Stimulated activated CD8-positive, alpha-beta memory T cell treated with anti-CD3 and anti-CD28 coated beads, Interleukin-7, amount 100 ng/mL, for 1 hour (primary cell): ENCODE results near the gene KCNAB1.

ENCODE experiments used
- DNase-seq, 2 donors: peaks; one replicate each; pipeline ENCODE4 v3.0.0-alpha.2; 2020; ENCODE audit warnings: low read depth in 2 of 2

The KCNAB1 gene

DNA sequence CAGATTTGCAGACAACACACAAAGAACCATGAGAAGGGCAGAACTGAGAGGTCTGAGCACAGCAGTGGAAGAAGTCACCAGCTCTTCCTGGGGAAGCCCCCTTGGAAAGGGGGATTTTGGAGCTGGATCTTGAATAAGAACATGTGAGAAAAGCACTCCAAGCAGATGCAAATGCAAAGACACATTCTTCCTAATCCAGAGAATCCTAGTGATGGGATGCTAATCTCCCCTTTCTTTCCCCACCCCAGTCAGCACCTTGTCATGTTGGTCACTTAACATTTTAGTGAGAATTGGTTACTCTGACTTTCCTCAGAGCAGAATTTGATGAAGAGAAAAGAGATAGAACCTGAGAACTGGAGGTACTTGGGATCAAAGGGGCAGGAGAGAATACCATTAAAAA is 286.0 kb downstream of the KCNAB1 start:
- no peak for DNase-seq

- DNase-seq: no peak
These were observed 287.3 kb downstream of the KCNAB1 start for GRCh38 chr3:156407617-156408225.

DNA sequence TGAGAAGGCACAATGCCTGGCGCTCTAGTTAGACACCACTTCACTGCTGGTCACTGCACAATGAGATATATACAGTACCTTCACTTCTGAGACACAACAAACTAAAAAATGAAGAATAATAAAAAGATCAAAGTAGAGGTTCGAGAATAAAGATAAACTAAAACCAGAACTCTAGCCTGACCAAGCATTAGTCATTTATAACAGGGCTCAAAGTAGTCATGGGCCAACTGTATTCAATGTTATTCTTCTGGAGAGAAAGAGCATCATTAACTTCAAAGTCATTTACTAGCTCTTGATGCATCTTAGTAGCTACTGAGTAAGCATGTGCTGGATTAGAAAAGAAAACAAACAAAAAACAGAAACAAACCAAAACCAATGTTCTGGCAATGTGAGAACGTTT is 289.3 kb downstream of the KCNAB1 start:
- DNase-seq: no peak

DNA sequence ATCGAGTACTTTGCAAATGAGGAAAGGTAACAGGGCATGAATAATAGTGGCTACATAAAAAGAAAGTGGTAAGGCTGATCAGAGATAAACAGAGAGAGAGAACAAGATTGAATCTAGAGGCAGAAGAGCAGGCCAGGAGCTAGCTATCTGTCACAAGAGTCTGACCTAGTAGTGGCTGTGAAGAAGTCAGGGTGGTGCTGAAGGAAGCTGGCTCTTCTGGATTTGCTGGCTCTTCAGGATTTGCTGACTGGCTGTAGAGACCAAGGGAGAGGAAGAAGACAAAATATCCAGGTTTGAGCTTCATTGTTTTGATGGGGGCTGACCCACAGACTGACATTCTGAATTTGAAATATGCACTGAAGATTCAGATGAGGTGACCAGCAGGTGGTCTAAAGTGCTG is 292.2 kb downstream of the KCNAB1 start:
- no peak for DNase-seq

GRCh38 chr3:156413293-156413892 is 293.0 kb downstream of the KCNAB1 start:
- no peak for DNase-seq

GRCh38 chr3:156416846-156417558 is 296.6 kb downstream of the KCNAB1 start:
- DNase-seq: no peak

DNA sequence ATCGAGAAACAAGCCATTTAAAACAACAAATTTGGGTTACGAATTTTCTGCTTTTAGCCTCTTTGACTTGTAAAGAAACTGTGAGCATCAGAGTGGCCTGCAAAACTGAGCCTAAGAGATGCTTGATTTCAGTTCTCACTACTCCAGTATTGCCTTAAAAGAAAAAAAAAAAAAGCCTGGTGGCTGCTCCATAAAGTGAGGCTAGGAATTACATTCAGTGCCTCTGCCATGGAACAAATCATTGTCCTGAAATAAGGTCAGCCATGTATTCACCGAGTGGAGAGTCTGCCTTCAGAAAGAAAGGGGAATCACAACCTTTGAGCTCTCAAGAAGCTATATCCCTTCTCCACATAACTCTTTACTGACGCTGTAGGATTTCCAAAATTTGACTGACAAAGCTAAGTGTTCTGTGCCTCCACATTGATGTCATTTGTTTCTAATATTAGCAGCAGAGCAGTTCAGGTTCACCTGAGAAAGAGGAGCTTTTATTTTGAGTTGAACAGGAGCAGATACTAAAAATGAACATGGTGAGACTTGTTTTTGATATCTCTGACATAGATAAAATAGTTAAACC is 297.3 kb downstream of the KCNAB1 start:
- no peak for DNase-seq

DNA sequence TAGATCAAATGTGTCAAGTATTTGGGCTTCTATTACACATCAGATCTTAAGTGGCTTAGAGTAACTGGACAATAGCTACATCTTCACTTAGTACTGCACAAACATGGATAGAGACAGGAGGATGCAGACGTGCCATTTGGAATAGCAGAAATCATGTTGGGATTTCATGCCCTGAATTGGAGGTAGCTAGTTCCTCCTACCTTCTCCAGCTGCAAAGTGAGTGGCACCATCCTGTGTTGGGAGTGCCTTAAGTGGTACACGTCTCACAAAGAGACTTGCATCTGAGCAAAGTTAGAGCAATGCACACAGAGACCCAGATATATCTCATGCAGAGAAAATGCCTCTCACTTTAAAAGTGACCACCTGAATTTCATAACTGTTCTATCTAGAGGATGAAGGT is 298.1 kb downstream of the KCNAB1 start:
- no peak for DNase-seq

- DNase-seq: no peak
These were observed 301.2 kb downstream of the KCNAB1 start for GRCh38 chr3:156421534-156421933.

DNA sequence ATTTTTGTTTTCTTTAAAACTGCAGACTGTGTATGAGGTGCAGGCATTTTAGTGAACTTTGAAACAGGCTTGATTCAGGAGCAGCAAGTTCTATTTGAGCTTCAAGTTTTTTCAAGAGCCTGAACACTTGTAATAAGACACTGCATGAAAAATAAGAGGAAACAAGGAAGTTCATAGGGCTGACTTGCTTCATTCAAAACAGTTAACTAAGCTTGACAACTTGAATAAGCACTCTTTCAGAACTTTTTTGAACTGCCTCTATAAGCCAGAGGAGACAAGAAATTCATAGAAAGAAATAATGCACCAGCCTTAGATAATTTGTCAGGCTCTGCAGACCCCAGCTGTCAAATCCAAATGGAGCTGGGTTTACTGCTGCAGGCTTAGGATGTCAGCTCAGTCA is 304.4 kb downstream of the KCNAB1 start:
- DNase-seq: no peak

- DNase-seq: no peak
These were observed 305.3 kb downstream of the KCNAB1 start for GRCh38 chr3:156425651-156426050.

DNA sequence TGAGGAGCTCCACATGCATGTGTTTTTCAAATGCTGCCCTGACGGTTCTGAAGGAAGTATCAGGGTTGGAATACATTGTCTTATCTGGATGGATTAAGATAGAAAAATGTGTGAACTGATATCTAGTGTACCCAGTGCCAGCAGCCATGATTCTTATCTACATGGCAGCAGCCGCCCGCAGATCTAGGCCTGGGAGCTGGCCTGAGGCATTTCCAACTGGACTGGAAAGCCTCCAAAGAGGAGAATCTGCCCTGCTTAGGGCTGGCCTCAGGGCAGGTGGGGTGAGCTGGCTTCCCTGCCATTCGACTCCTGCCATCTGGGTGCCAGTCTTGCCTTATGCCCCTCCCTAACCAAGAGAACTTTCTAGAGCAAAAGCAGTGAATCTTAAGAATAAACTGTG is 308.7 kb downstream of the KCNAB1 start:
- DNase-seq: no peak

DNA sequence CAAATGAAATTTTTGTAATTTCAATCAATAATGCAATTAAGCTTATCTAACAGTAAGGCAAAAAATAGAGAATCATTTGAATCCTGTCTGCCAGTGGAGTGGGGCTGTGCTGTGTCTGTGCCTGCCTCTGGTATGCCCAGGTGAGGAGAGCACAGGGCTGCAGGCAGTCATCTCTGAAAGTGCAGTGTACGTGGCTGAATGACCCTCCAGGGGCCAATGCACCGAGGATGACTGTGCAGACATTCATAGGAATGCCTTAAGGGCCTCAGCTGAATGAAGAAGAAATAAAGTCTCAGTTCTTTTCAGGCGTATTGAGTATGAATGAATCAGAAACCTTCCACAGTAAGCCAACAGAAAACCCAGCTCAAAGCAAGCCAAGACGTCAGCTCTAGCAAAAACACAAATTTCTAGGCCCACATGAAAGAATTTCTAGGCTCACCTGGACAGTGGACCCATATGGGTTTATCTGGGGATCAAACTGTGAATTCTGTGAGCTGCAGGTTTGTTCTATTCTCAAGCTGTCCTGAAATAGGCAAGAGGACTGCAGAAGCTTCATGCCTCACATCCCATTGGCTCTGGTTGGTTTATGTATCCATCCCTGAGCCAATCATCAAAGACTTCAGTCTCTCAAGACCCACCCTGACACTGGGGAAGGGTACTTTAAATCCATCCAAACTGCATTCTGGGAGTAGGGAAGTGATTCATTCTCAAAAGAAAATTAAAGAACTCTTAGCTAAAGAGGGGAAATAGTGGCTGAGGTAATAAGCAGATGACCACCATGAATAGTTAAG is 311.2 kb downstream of the KCNAB1 start:
- no peak for DNase-seq

- no peak for DNase-seq
These were observed 312.2 kb downstream of the KCNAB1 start for GRCh38 chr3:156432563-156432962.

- DNase-seq: no peak
These were observed 312.8 kb downstream of the KCNAB1 start for GRCh38 chr3:156433138-156433537.

DNA sequence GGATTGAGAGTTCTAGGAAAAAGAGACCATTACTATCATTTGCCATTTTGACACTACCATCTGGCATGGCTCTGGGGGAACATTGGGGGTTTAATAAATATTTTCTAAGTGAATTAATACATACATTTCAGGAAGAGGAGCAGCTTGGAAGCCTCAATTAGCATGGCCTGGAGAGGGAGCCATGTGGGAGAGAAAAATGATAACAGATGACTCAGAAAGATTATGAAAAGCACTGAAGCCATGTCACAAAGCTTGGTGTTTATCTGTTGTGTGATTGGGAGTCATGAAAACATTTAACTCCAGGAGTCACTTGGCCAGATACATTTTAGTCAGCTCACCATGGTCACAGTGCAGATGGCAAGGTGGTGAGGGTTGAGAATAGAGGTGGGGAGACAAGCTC is 313.5 kb downstream of the KCNAB1 start:
- no peak for DNase-seq

DNA sequence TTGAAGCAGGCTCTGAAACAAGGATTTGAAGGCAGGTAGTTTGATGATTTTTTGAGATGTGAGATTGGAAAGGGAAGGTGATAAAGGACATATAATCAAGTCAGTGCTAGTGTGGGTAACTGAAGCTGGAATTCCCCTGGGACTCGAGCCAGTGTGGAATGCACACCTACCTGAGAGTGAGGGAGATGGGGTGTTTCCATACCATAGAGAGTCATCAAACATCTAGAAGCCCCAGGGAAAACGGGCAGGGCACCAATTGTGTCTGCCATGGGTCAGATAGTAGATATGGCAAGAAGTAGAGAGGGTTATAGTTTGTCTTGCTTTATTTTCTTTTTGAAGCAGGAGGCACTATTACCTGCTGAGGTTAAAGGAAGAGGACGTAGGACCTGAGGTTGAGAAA is 314.5 kb downstream of the KCNAB1 start:
- DNase-seq: no peak

DNA sequence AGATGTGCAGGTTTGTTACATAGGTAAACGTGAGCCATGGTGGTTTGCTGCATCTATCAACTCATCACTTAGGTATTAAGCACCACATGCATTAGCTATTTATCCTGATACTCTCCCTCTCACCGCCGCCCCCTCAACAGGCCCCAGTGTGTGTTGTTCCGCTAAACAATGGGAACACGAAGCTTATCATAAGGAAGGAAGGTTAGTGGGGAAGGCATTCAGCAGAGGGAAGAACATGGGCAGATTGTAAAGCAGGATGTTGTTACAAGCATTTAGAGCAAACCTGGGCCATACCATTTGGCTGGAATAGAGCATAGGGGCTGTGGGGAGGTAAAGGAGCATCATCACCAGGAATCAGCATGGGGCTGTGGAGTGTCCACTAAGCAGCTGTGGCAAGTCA is 322.7 kb downstream of the KCNAB1 start:
- no peak for DNase-seq

GRCh38 chr3:156445117-156446090 is 325.0 kb downstream of the KCNAB1 start:
- DNase-seq: no peak

DNA sequence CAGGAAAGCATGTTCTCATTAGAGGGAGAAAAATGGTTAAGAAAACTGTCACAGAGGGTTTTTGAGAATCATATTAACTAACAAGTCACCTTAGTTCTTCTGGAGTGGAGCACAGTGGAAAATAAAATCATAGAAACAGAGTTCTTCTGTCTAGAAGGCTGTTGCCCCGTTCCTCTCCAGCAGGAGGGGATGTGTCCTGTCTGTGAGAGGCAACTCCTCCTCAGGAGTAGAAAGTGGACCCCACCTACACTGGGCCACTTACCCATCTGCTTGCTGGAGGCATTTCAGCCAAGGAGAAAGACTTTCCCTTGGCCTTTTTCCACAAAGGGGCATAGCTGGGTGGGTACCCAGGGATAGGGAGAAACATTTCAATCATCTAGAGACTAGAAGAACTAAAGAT is 327.9 kb downstream of the KCNAB1 start:
- DNase-seq: no peak
